OCI-LY1 (cell line): ENCODE measurements around the gene ADGRB2.

Experiments
- EZH2 ChIP-seq: fragments of 200-600 bp; sonication (generic), shearing (Covaris generic); IDR thresholded peaks from 2 replicates; pipeline ENCODE4 v1.8.0; 2017; ENCODE audit warnings: borderline replicate concordance, mixed run types, mild to moderate bottlenecking, antibody characterized with exemption, low read length, moderate library complexity, mixed read lengths
- TF ChIP-seq, protein P1 (sequence below): fragments of 200-600 bp; sonication (generic), shearing (Covaris generic); IDR thresholded peaks from 2 replicates; pipeline ENCODE4 v1.5.1; 2017; ENCODE audit warnings: mild to moderate bottlenecking, antibody characterized with exemption, low read length, moderate library complexity, mixed read lengths

DNA sequence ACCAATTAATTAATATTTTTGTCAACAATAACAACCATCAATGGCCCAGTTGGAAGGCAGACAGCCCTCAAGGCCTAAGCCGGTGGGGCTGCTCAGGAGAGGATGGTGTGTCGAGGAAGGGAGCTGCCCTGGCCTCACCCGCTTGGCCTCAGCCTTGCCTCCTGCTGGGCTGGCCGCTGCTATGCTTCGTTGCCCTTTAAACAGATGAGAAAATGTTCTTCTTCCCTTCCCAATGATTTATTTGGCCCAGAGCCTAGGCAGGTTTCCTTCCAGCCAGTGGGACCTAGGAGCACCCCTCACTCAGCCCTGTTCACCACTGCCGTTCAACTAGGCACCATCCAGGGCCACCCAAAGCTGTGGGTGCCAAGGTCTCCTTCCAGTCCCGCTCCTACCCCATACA, 3.1 kb upstream of the ADGRB2 start:
- no peak for TF ChIP-seq EZH2
- TF ChIP-seq, protein P1, sequence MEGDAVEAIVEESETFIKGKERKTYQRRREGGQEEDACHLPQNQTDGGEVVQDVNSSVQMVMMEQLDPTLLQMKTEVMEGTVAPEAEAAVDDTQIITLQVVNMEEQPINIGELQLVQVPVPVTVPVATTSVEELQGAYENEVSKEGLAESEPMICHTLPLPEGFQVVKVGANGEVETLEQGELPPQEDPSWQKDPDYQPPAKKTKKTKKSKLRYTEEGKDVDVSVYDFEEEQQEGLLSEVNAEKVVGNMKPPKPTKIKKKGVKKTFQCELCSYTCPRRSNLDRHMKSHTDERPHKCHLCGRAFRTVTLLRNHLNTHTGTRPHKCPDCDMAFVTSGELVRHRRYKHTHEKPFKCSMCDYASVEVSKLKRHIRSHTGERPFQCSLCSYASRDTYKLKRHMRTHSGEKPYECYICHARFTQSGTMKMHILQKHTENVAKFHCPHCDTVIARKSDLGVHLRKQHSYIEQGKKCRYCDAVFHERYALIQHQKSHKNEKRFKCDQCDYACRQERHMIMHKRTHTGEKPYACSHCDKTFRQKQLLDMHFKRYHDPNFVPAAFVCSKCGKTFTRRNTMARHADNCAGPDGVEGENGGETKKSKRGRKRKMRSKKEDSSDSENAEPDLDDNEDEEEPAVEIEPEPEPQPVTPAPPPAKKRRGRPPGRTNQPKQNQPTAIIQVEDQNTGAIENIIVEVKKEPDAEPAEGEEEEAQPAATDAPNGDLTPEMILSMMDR, result no peak
